G401.6 (cell line): ENCODE results near the gene CDK8.

ENCODE experiments used
- FAIRE-seq: peaks from 2 replicates; lab custom pipeline; 2012; peaks lifted over from hg19 to GRCh38; lab: Jason Lieb, UNC

CDK8 gene

DNA sequence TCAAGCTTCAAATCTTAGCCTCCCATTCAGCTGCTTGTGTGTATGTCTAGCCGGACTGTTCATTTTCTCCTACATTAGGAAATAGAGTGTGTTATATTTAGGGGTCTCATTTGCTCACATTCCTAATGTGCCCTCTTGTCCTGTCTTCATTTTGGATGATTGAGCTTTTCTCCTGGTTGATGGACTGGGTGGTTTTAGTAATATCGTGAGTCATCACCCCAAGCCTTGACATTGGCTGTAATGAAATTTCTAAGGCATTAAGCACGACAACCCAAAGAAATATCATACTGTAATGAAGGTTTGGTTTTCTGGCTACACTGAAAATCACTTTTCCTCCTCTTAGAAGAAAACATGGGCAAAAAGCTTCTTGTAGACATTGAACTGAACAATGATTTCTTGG lies 192.8 kb downstream of the CDK8 start:
- no peak for FAIRE-seq

GRCh38 chr13:26448032-26448431 lies 194.1 kb downstream of the CDK8 start:
- FAIRE-seq: no peak

DNA sequence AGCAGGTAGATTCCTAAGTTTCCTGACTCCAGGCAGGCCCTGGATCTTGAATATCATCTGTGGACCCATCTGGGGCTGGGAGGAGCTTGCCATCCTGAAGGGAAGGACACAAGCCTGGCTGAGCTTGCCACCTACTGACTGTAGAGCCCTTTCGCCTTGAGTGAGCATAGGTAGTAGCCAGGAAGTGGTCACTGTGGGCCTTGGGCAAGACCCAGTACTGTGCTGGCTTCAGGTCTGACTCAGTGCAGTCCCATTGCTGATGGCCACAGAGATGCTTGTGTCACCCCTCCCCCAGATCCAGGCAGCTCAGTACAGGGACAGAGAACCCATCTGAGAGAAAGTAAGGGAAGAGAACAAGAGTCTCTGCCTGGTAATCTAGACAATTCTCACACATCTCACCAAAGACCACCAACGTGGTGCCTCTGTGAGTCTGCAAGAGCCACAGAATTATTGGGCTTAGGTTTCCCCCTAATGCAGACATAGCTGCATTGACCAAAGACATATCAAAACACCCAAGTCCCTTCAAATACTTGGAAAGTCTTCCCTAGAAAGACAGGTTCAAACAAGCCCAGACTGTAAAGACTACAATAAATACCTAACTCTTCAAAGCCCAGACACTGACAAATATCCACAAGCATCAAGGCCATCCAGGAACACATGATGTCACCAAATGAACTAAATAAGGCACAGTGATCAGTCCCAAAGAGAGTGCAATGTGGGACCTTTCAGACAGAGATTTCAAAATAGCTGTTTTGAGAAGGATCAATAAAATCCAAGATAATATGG lies 195.3 kb downstream of the CDK8 start:
- no peak for FAIRE-seq
